Measurements from ENCODE around the gene CD34. TPM values are rescaled to one million over a fixed set of nuclear protein-coding genes. Genes with fewer than 3 reads are reported as not detected.

Gene CD34
- total RNA-seq, 2 experiments from 2014 or later = not detected

GRCh38 chr1:207950750-207951149 is 39.8 kb upstream of the CD34 start:
- ChIA-PET POLR2A (no interaction called here), CTCF (ENCODE audit: unreplicated experiment) (no interaction called here)
- H4K20me1 ChIP-seq (ENCODE audit: insufficient read depth, low read length) = no peaks in the 10 kb centered on the region
- no peaks in the 10 kb centered on the region for H3K79me2 ChIP-seq (ENCODE audit: insufficient read depth, low read depth, low read length)
- H3K27ac ChIP-seq (ENCODE audit: low read depth, low read length, poor library complexity, severe bottlenecking) = no peak overlapping the region
- DNase-seq (ENCODE audit: low spot score) = no peak
- no peaks in the 10 kb centered on the region for H3K9me2 ChIP-seq (ENCODE audit: insufficient read depth, low read length)
- no peaks in the 10 kb centered on the region for H3K36me3 ChIP-seq (ENCODE audit: insufficient read depth, low read length)
- H3K4me1 ChIP-seq (ENCODE audit: insufficient read depth, low read length, poor library complexity, severe bottlenecking) = no peaks in the 10 kb centered on the region
- no peak for TF ChIP-seq EZH2phosphoT487 (IDR thresholded peaks at IDR 0.05; ENCODE audit: borderline replicate concordance, low read depth, low read length)
- TF ChIP-seq, protein P1, sequence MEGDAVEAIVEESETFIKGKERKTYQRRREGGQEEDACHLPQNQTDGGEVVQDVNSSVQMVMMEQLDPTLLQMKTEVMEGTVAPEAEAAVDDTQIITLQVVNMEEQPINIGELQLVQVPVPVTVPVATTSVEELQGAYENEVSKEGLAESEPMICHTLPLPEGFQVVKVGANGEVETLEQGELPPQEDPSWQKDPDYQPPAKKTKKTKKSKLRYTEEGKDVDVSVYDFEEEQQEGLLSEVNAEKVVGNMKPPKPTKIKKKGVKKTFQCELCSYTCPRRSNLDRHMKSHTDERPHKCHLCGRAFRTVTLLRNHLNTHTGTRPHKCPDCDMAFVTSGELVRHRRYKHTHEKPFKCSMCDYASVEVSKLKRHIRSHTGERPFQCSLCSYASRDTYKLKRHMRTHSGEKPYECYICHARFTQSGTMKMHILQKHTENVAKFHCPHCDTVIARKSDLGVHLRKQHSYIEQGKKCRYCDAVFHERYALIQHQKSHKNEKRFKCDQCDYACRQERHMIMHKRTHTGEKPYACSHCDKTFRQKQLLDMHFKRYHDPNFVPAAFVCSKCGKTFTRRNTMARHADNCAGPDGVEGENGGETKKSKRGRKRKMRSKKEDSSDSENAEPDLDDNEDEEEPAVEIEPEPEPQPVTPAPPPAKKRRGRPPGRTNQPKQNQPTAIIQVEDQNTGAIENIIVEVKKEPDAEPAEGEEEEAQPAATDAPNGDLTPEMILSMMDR (conservative IDR thresholded peaks at IDR 0.05; ENCODE audit: low read length) = no peak
- intact Hi-C loops (cut with micrococcal nuclease; ENCODE audit: unreplicated experiment) = no loop called here
- H3K9me3 ChIP-seq (ENCODE audit: low read length) = no peaks in the 10 kb centered on the region
- H2AFZ ChIP-seq (ENCODE audit: low read length) = no peak overlapping the region
- no TSS peak for BruUV-seq (replicated peaks)
- H3K4me3 ChIP-seq (ENCODE audit: low read depth, low read length, poor library complexity, severe bottlenecking) = no peak overlapping the region
- H3K4me2 ChIP-seq (ENCODE audit: low read length) = no peak overlapping the region

GRCh38 chr1:207949571-207950195 is 38.8 kb upstream of the CD34 start:
- no peak for TF ChIP-seq EZH2phosphoT487 (IDR thresholded peaks at IDR 0.05; ENCODE audit: borderline replicate concordance, low read depth, low read length)
- TF ChIP-seq, protein P1 (conservative IDR thresholded peaks at IDR 0.05; ENCODE audit: low read length) = no peak
- Histone ChIP-seq H3K4me3 (ENCODE audit: low read depth, low read length, poor library complexity, severe bottlenecking) (no peak overlapping the region), H3K79me2 (ENCODE audit: insufficient read depth, low read depth, low read length) (no peaks in the 10 kb centered on the region), H3K4me1 (ENCODE audit: insufficient read depth, low read length, poor library complexity, severe bottlenecking) (no peaks in the 10 kb centered on the region), H4K20me1 (ENCODE audit: insufficient read depth, low read length) (no peaks in the 10 kb centered on the region), H3K9me2 (ENCODE audit: insufficient read depth, low read length) (no peaks in the 10 kb centered on the region), H3K9me3 (ENCODE audit: low read length) (no peaks in the 10 kb centered on the region), H2AFZ (ENCODE audit: low read length) (no peak overlapping the region), H3K4me2 (ENCODE audit: low read length) (no peak overlapping the region), H3K27ac (ENCODE audit: low read depth, low read length, poor library complexity, severe bottlenecking) (no peak overlapping the region), H3K36me3 (ENCODE audit: insufficient read depth, low read length) (no peaks in the 10 kb centered on the region)
- intact Hi-C loops (cut with micrococcal nuclease; ENCODE audit: unreplicated experiment) = no loop called here
- no TSS peak for BruUV-seq (replicated peaks)
- no peak for DNase-seq (ENCODE audit: low spot score)
- ChIA-PET POLR2A (interaction anchor here (0.7 kb wide), 1 partner anchor 13 kb away, joined by 3 read pairs; no protein-coding TSS in a partner anchor), CTCF (ENCODE audit: unreplicated experiment) (no interaction called here)

DNA sequence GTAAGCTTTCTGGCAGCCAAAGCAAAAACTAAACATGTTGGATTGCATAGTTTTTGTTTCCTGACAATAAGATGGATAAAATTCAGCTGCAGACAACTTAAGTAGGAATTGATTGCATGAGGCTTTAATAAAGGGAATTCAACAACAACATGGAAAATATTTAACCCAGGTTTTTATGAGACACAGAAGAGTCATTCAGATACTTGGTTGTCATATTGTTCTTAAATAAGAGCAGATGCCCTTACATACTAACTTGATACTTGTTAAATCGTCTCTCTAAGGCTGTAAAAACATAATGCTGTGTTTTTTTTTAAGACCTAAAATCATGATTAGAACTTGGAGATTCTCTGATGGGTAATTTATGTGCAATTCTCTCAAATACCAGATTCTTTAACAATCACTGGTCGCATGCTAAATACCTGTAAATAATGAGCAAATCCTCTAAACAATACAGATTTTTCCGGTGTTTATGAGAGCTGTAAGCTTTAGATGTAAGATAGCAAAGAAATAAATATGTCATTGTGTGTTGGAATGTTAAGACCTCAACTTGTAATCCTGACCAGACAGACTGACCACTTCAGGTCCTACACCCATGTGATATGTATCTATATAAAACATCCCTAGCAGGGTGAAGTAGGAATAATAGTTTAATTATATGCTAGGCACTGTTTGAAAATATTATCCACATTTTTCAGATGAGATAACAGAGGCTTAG is 37.8 kb upstream of the CD34 start:
- Histone ChIP-seq H3K9me3 (ENCODE audit: low read length) (no peaks in the 10 kb centered on the region), H3K4me1 (ENCODE audit: insufficient read depth, low read length, poor library complexity, severe bottlenecking) (no peaks in the 10 kb centered on the region), H3K27ac (ENCODE audit: low read depth, low read length, poor library complexity, severe bottlenecking) (no peak overlapping the region), H3K4me3 (ENCODE audit: low read depth, low read length, poor library complexity, severe bottlenecking) (no peak overlapping the region), H3K36me3 (ENCODE audit: insufficient read depth, low read length) (no peaks in the 10 kb centered on the region), H4K20me1 (ENCODE audit: insufficient read depth, low read length) (no peaks in the 10 kb centered on the region), H3K9me2 (ENCODE audit: insufficient read depth, low read length) (no peaks in the 10 kb centered on the region), H3K79me2 (ENCODE audit: insufficient read depth, low read depth, low read length) (no peaks in the 10 kb centered on the region), H2AFZ (ENCODE audit: low read length) (no peak overlapping the region), H3K4me2 (ENCODE audit: low read length) (no peak overlapping the region)
- TF ChIP-seq, protein P1 (conservative IDR thresholded peaks at IDR 0.05; ENCODE audit: low read length) = no peak
- TF ChIP-seq EZH2phosphoT487 (IDR thresholded peaks at IDR 0.05; ENCODE audit: borderline replicate concordance, low read depth, low read length) = no peak
- ChIA-PET POLR2A (no interaction called here), CTCF (ENCODE audit: unreplicated experiment) (no interaction called here)
- no TSS peak for BruUV-seq (replicated peaks)
- intact Hi-C loops (cut with micrococcal nuclease; ENCODE audit: unreplicated experiment) = no loop called here
- DNase-seq (ENCODE audit: low spot score) = no peak
